ENCODE results near the gene POLK.

The POLK gene

GRCh38 chr5:75640395-75640794, 128.7 kb downstream of the POLK start:
- no peak for TF ChIP-seq CTCF (IDR thresholded peaks at IDR 0.05; ENCODE audit: insufficient read depth, low read depth, low read length, missing control alignments)
- DNase-seq (ENCODE audit: low read depth): peak; percentile 74
- no peak overlapping the region for H3K4me3 ChIP-seq (ENCODE audit: low read length)

GRCh38 chr5:75640826-75641225, 129.1 kb downstream of the POLK start:
- TF ChIP-seq CTCF (IDR thresholded peaks at IDR 0.05; ENCODE audit: insufficient read depth, low read depth, low read length, missing control alignments): no peak
- no peak overlapping the region for H3K4me3 ChIP-seq (ENCODE audit: low read length)
- no peak for DNase-seq (ENCODE audit: low read depth)

DNA sequence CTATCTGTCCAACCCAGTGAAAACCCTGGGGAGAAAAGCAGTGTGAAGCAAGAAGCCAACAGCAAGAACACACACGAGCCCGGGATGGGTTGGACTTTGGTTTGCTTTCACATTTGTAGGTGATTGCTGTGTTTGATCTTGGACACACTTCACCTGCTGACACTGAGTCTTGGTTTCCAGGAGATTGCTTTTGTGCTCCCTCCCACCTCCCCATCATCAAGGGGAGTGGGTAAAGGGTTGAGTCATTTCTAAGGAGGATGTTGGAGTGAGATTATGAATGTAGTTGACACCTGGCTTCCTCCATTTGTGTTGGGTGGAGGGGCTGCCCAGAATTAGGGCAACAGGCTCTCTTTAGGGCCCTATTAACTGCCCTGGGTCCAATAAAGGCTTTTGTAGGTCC, 137.0 kb downstream of the POLK start:
- DNase-seq (ENCODE audit: low read depth): no peak
- H3K4me3 ChIP-seq (ENCODE audit: low read length): no peak overlapping the region
- no peak for TF ChIP-seq CTCF (IDR thresholded peaks at IDR 0.05; ENCODE audit: insufficient read depth, low read depth, low read length, missing control alignments)
